ENCODE results near the gene MAN1C1.

MAN1C1 gene

DNA sequence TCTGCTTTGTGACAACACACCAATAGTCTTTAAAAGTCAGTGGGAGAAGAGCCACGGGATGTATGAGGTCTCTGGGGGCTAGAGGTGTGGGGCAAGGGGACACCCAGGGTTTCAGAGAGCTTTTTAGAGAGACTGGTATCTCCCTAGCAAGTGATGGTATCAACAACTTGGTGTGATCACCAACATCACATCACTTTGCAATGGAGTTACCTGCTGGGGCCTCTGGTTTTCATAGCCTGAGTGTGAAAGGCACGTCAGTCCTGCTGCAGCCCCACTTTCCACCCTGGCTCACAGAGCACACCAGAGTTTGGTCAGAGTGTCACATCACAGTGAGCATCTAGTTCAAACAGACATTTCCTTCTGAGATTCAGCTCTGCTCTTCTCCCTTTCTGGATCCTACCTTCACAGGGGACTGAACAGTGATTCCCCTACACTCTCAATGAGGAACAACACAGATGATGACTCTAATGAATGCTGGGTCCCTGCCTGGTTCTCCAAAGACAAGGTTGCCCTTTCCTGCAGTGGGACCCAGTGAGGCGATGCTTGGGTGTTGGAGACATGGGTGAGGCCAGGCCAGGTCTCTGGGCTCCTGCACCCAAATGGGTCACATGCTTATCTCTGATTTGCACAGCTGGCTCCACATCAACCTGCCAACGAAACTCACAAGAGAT lies 2.0 kb upstream of the MAN1C1 start:
- no peak for DNase-seq

- DNase-seq: no peak
These were observed 1.4 kb upstream of the MAN1C1 start for GRCh38 chr1:25615172-25615541.

DNA sequence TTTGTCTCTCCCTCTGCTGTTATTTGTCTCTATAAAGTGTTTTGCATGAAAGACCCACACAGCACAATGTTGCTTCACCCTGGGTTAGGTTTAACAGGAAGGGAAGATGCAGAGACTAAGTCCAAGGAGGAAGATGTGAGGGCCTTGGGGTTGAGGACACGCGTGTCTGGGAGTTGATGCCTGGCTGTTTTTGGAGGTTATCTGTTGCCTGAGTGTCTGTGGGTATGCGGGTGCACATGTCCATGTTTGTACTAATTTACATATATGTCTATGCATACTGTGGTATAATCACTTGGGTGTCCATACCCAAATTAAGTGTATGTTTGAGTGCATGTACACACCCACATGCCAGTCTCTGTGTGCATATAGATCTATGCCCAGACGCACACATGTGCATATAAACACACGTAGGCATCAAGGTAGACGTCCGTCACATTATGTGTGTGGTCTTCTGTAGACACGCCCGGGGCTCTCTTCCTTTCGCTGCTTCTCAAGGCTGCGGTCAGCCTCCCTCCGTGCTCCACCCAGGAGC lies 962 bp upstream of the MAN1C1 start:
- DNase-seq: no peak

- DNase-seq: no peak
These were observed 515 bp downstream of the MAN1C1 start for GRCh38 chr1:25616987-25617624.

DNA sequence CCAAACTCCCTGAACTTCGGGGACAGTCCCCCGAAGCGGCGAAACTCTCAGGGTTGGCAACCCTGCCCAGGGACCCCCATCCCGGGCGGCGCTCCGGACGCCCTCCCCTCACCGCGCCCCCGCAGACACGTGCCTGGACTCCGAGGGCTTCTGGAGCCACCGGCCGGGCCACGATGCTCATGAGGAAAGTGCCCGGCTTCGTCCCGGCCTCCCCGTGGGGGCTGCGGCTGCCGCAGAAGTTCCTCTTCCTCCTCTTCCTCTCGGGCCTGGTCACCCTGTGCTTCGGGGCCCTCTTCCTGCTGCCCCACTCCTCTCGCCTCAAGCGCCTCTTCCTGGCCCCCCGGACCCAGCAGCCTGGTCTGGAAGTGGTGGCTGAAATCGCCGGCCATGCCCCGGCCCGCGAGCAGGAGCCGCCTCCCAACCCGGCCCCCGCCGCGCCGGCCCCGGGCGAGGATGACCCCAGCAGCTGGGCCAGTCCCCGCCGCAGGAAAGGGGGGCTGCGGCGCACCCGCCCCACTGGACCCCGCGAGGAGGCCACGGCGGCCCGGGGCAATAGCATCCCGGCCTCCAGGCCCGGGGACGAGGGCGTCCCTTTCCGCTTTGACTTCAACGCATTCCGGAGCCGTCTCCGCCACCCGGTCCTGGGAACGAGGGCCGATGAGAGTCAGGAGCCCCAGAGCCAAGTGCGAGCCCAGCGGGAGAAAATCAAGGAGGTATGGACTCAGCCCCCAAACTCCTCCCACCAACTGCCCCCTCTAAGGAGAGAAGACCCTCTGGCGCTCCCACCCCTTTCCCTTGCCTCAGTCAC lies 1.2 kb downstream of the MAN1C1 start:
- no peak for DNase-seq

DNA sequence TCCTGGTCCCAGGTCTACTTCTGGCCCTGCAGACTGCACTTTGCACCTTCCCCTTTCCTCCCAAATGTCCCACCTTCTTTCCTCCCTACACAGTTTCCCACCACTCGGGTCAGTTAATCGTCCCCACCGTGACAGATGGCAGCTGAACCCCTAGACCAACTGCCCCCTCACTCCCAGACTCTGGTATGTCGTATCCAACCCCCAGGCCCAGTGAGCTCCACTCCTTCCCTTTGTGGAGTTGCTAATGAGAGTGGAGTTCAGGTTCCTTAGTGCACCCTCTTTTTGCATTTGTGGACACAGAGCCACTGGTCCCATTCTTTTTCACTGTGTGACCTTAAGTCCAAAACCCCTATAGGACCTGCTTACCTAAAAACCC lies 1.8 kb downstream of the MAN1C1 start:
- no peak for DNase-seq

GRCh38 chr1:25619101-25619890 lies 2.7 kb downstream of the MAN1C1 start:
- DNase-seq: peak; percentile 62

- DNase-seq: no peak
These were observed 3.6 kb downstream of the MAN1C1 start for GRCh38 chr1:25620211-25620610.

GRCh38 chr1:25620701-25621350 lies 4.2 kb downstream of the MAN1C1 start:
- no peak for DNase-seq

- DNase-seq: no peak
These were observed 5.3 kb downstream of the MAN1C1 start for GRCh38 chr1:25621876-25622275.

DNA sequence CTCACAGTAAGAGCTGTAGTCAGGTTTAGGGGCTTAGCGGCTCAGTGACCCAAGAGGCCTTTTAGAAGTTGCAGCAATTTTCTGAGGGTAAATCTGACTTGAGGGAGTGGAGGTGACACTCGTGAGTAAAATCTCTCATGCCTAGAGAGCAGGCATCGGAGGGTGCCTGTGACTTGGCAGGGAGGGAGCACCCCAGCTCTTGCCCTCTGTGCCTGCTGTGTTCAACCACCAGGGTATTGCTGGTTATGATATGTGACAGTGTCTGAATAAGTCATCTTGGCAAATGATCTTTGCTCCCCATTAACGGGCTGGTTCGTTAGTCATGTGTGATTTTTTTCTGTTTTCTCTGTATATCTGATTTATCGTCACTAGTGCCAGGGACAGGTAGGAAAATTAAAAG lies 5.9 kb downstream of the MAN1C1 start:
- DNase-seq: no peak

GRCh38 chr1:25623007-25623406 lies 6.4 kb downstream of the MAN1C1 start:
- no peak for DNase-seq

- DNase-seq: no peak
These were observed 7.1 kb downstream of the MAN1C1 start for GRCh38 chr1:25623731-25624130.

DNA sequence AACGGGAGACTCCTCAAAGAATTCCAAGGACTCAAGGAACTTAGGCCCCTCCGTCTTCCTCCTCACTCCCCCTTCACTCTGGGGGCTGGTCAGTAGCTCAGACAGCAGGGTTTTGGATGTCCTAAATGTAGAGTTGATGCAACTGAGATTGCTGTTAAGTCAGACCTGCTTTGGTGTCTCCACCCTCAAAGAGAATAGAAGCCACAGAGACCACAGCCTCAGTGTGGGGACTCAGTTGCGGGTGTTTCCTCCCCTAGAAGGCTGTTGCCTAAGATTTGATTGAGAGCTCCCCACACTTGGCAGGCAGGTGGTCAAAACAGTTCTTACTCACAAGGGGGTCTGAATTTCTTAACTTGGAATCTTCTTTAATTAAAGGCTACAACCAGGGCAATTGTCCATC lies 7.6 kb downstream of the MAN1C1 start:
- DNase-seq: peak; percentile 49

- no peak for DNase-seq
These were observed 8.0 kb downstream of the MAN1C1 start for GRCh38 chr1:25624604-25625003.

DNA sequence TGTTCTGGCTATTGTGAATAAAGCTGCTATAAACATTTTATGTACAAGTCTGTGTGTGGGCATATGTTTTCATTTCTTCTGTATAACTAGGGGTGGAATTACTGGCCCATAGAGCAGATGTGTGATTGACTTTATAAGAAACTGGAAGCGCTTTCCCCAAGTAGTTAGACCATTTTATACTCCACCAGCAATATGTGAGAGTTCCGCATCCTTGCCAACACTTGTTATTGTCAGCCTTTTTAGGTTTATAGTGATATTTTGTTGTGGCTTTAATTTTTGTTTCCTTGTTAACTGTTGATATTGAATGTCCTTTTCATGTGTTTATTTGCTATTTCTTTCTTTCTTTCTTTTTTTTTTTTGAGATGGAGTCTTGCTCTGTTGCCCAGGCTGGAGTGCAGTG lies 9.4 kb downstream of the MAN1C1 start:
- no peak for DNase-seq

GRCh38 chr1:25628741-25629421 lies 12.3 kb downstream of the MAN1C1 start:
- no peak for DNase-seq

DNA sequence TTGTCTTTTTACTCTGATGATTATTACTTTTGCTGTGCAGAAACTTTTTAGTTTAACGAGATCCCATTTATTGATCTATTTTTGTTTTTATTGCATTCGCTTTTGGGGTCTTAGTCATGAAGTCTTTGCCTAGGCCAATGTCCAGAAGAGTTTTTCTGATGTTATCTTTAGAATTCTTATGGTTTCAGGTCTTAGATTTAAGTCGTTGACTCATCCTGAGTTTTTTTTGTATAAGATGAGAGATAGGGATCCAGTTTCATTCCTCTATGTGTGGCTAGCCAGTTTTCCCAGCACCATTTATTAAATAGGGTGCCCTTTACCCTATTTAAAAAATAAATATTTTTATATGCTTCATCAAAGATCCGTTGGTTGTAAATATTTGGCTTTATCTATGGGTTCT lies 13.2 kb downstream of the MAN1C1 start:
- DNase-seq: no peak

- DNase-seq: no peak
These were observed 15.3 kb downstream of the MAN1C1 start for GRCh38 chr1:25631750-25632485.

DNA sequence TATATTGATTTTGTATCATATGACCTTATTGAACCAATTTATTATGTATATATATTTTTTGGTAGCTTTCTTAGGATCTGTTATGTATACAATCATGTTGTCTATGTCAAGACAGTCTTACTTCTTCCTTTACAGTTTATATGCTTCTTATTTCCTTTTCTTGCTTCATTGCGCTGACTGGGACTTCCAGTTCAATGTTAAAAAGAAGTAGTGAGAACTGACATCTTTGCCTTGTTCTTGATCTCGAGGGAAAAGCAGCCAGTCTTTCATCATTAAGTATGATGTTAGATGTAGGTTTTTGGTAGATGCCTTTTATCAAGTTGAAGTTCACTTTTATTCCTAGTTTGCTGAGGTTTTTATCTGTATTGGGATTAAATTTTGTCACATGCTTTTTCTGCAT lies 17.5 kb downstream of the MAN1C1 start:
- no peak for DNase-seq

DNA sequence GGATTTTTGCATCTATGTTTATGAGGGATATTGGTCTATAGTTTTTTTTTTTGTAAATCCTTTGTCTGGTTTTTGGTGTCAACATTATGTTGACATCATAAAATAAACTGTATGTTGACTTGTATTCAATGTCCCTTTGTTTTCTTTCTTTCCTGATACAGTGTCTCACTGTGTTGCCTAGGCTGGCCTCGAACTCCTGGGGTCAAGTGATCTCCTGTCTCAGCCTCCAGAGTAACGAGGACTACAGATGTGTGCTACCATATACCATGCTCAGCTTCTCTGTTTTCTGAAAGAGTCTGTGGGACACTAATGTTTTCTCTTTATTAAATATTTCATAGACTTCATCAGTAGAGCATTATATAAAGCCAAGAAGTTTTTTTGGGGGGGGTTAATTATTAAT lies 18.3 kb downstream of the MAN1C1 start:
- DNase-seq: no peak

Measured in CD4-positive, alpha-beta T cell treated with Interleukin-17A for 1 hour (primary cell).